ENCODE data around the gene MBD3.
"Not testable (repeated sequence)": the region's sequence is repeated elsewhere in the genome, so short reads cannot be mapped to it uniquely, and the experiment has no call there.

The MBD3 gene

DNA sequence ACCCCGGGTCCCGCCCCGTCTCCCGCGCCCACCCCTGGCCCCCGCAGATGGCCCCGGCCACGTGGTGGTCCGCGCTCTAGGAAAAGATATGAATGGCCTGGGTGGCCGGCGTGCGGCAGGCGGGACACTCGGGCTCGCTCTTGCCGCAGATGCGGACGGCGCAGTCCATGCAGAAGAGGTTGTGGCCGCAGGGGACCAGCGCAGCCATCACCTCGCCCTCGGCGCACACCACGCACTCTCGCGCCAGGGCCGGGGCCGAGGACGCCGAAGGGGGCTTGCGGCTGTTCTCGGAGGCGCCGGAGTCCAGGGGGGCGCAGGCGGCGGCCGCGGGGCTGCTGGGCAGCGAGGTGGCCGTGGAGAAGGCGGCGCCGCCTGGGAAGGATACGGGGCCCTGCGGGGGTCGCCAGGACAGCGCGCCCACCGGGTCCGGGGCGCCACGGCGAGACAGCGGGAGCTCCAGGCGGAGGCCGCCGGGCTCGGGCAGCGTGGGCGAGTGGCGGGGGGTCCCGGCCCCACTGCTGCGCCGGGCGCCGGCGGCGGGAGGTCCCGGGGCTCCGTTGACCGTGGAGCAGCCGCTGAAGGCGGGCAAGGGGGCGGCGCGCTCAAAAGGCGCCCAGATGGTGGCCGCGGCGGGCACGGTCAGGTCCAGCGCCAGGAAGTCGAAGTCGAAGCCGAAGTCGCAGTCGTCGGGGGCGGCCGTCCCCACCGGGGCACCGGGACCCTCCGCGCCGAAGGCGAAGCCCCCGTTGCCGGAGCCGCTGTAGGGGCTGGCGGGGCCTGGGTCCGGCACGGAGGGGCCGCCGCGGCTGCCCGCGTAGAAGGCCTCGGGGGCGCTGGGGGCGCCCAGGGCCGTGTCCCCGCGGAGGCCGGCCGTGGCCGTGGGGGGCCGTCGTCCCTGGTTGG lies 36.9 kb downstream of the MBD3 start:
- no peak overlapping the region for H3K4me3 ChIP-seq (ENCODE audit: low read length)
- DNase-seq (ENCODE audit: low read depth), result no peak
- TF ChIP-seq CTCF (conservative IDR thresholded peaks at IDR 0.05; ENCODE audit: low read depth, low read length), result no peak

GRCh38 chr19:1554968-1555367 lies 37.7 kb downstream of the MBD3 start:
- no peak overlapping the region for H3K4me3 ChIP-seq (ENCODE audit: low read length)
- no peak for DNase-seq (ENCODE audit: low read depth)
- TF ChIP-seq CTCF (conservative IDR thresholded peaks at IDR 0.05; ENCODE audit: low read depth, low read length), result no peak

DNA sequence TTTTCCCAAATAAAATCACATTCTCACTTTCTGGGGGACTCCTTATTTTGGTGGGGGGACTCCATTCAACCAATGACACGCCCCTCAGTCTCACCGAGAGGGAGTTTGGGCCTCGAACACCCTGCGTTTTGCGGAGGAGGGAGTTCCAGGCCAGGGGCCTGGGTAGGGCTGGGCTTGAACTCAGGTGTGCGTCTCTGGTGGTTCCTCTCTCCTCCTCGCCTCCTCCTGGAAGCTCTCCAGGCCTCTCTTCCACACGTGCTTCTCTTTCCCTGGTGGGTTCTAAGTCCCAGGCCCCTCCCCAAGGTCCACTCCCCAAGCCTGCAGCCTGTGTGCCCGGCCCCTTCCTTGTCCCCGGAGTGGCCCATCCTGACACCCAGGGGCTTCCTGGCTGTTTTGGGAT lies 39.2 kb downstream of the MBD3 start:
- no peak for TF ChIP-seq CTCF (conservative IDR thresholded peaks at IDR 0.05; ENCODE audit: low read depth, low read length)
- no peak overlapping the region for H3K4me3 ChIP-seq (ENCODE audit: low read length)
- DNase-seq (ENCODE audit: low read depth), result no peak

DNA sequence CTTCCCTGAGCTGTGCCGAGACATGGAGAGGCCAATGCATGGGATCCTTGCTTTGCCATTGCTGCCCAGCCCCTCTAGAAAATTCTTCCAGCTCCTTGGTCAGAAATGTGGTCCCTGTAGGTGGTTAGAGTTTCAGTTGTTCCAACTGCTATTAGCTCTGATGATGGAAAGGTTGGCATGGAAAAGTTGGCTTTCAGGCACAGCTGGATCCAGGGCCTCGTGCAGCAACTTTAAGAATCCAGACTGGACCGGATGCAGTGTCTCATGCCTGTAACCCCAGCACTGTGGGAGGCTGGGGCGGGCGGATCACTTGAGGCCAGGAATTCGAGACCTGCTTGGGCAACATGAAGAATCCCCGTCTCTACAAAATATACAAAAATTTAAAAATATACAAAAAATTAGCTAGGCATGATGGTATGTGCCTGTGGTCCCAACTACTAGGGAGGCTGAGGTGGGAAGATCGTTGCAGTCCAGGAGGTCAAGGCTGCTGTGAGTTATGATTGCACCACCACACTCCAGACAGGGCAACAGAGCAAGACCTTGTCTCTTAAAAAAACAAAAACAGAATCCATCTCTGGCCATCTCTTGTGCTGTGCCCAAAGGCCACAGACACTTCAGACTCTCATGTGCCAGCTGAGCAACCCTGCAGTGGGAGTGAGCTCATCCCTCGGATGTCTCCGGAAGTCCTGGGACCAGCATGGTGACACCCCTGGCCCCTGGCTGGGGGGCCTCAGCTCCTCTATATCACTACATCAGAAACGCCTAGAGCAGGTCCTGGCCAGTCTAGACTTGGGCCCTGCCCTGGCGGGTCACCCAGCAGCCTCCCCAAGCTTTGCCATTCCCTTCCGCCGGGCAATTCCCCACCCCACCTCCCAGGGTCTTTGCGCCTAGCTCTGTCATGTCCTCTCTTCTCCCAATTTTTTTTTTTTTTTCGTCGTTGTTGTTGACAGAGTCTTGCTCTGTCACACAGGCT lies 41.3 kb downstream of the MBD3 start:
- H3K4me3 ChIP-seq (ENCODE audit: low read length), result no peak overlapping the region
- no peak for DNase-seq (ENCODE audit: low read depth)
- no peak for TF ChIP-seq CTCF (conservative IDR thresholded peaks at IDR 0.05; ENCODE audit: low read depth, low read length)

GRCh38 chr19:1549332-1549945 lies 43.2 kb downstream of the MBD3 start:
- no peak for TF ChIP-seq CTCF (conservative IDR thresholded peaks at IDR 0.05; ENCODE audit: low read depth, low read length)
- H3K4me3 ChIP-seq (ENCODE audit: low read length), result no peak overlapping the region
- DNase-seq (ENCODE audit: low read depth), result no peak

DNA sequence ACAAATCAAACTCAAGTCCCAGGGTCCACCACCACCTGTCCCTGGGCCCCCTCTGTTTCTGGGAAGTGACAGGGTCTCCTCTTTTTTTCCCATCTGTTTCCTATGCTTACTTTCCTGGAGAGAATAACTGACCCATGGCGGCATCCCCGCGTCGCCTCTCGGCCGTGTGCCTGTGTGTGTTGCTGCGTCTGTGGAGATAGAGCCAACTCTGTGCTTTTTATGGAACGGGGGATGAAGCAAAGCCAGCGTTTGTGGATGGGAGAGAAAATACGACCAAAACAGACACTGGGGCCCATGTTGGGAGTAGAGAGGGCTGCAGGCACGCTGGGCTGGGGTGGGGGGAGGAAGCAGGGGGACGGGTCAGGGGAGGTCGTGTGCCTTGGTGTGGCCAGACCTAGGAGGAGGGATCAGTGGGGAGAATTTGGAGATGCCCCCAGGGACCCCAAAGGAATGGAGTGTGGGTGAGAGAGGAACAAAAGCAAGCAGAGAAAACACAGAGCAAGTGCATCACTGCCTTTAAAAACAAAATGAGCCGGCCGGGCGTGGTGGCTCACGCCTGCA lies 52.2 kb downstream of the MBD3 start:
- H3K4me3 ChIP-seq (ENCODE audit: low read length), result no peak overlapping the region
- no peak for TF ChIP-seq CTCF (conservative IDR thresholded peaks at IDR 0.05; ENCODE audit: low read depth, low read length)
- no peak for DNase-seq (ENCODE audit: low read depth)

GRCh38 chr19:1539749-1540148 lies 52.9 kb downstream of the MBD3 start:
- H3K4me3 ChIP-seq (ENCODE audit: low read length), result not testable (repeated sequence)

More at GRCh38 chr19:1539749-1540148, 52.9 kb downstream of the MBD3 start:
- not testable (repeated sequence) for DNase-seq (ENCODE audit: low read depth)

Data from retinal pigment epithelial cell (primary cell).